ENCODE measurements around the gene ZNF444.
"Not testable (repeated sequence)": the region's sequence is repeated elsewhere in the genome, so short reads cannot be mapped to it uniquely, and the experiment has no call there.

The ZNF444 gene

GRCh38 chr19:56147307-56147706 is 6.2 kb downstream of the ZNF444 start:
- no peak overlapping the region for H3K27ac ChIP-seq (ENCODE audit: low read depth, low read length)
- no peak overlapping the region for H2AFZ ChIP-seq (ENCODE audit: low read length, unreplicated experiment)
- H3K79me2 ChIP-seq (ENCODE audit: control insufficient read depth, insufficient read depth, low read length, unreplicated experiment), result peaks cover 9% of the 10 kb centered on the region
- no peak overlapping the region for H3K4me3 ChIP-seq (ENCODE audit: low read depth, low read length)
- no peaks in the 10 kb centered on the region for H3K4me1 ChIP-seq (ENCODE audit: control insufficient read depth, insufficient read depth, low read length, unreplicated experiment)
- H3K27me3 ChIP-seq (ENCODE audit: insufficient read depth, low read length), result no peaks in the 10 kb centered on the region
- H3K36me3 ChIP-seq (ENCODE audit: insufficient read depth, low read length), result no peaks in the 10 kb centered on the region

GRCh38 chr19:56148096-56148495 is 7.0 kb downstream of the ZNF444 start:
- no peaks in the 10 kb centered on the region for H3K27me3 ChIP-seq (ENCODE audit: insufficient read depth, low read length)
- no peaks in the 10 kb centered on the region for H3K4me1 ChIP-seq (ENCODE audit: control insufficient read depth, insufficient read depth, low read length, unreplicated experiment)
- H3K27ac ChIP-seq (ENCODE audit: low read depth, low read length), result no peak overlapping the region
- H2AFZ ChIP-seq (ENCODE audit: low read length, unreplicated experiment), result no peak overlapping the region
- no peak overlapping the region for H3K4me3 ChIP-seq (ENCODE audit: low read depth, low read length)
- H3K36me3 ChIP-seq (ENCODE audit: insufficient read depth, low read length), result no peaks in the 10 kb centered on the region
- H3K79me2 ChIP-seq (ENCODE audit: control insufficient read depth, insufficient read depth, low read length, unreplicated experiment), result peaks cover 6% of the 10 kb centered on the region

DNA sequence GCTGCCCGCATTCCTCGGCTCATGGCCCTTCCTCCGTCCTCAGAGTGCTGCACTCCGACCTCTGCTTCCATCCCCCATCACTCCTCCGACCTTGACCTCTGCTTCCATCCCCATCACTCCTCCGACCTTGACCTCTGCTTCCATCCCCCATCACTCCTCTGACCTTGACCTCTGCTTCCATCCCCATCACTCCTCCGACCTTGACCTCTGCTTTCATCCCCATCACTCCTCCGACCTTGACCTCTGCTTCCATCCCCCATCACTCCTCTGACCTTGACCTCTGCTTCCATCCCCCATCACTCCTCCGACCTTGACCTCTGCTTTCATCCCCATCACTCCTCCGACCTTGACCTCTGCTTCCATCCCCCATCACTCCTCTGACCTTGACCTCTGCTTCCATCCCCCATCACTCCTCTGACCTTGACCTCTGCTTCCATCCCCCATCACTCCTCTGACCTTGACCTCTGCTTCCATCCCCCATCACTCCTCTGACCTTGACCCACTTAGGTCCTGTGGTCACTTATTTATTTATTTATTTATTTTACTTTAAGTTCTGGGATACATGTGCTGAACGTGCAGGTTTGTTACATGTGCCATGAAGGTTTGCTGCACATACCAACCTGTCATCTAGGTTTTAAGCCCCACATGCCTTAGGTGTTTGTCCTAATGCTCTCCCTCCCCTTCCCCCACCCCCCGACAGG is 8.0 kb downstream of the ZNF444 start:
- H3K79me2 ChIP-seq (ENCODE audit: control insufficient read depth, insufficient read depth, low read length, unreplicated experiment); H3K27ac ChIP-seq (ENCODE audit: low read depth, low read length); H3K36me3 ChIP-seq (ENCODE audit: insufficient read depth, low read length); H2AFZ ChIP-seq (ENCODE audit: low read length, unreplicated experiment); H3K4me3 ChIP-seq (ENCODE audit: low read depth, low read length); H3K4me1 ChIP-seq (ENCODE audit: control insufficient read depth, insufficient read depth, low read length, unreplicated experiment); H3K27me3 ChIP-seq (ENCODE audit: insufficient read depth, low read length): not testable (repeated sequence)

DNA sequence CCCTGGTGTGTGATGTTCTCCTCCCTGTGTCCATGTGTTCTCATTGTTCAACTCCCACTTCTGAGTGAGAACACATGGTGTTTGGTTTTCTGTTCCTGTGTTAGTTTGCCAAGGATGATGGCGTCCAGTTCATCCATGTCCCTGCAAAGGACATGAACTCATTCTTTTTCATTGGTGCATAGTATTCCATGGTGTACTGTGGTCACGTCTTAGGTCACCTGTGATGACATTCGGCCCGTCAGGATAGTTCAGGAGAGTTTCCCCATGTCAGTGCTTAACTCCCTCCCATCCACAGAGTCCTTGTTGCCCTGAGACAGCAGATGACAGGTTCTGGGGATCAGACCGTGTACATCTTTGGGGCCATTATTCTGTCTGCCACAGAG is 8.6 kb downstream of the ZNF444 start:
- Histone ChIP-seq H3K27ac (ENCODE audit: low read depth, low read length) (no peak overlapping the region), H2AFZ (ENCODE audit: low read length, unreplicated experiment) (no peak overlapping the region), H3K4me3 (ENCODE audit: low read depth, low read length) (no peak overlapping the region), H3K4me1 (ENCODE audit: control insufficient read depth, insufficient read depth, low read length, unreplicated experiment) (no peaks in the 10 kb centered on the region), H3K36me3 (ENCODE audit: insufficient read depth, low read length) (no peaks in the 10 kb centered on the region), H3K27me3 (ENCODE audit: insufficient read depth, low read length) (no peaks in the 10 kb centered on the region), H3K79me2 (ENCODE audit: control insufficient read depth, insufficient read depth, low read length, unreplicated experiment) (peaks cover 2% of the 10 kb centered on the region)

DNA sequence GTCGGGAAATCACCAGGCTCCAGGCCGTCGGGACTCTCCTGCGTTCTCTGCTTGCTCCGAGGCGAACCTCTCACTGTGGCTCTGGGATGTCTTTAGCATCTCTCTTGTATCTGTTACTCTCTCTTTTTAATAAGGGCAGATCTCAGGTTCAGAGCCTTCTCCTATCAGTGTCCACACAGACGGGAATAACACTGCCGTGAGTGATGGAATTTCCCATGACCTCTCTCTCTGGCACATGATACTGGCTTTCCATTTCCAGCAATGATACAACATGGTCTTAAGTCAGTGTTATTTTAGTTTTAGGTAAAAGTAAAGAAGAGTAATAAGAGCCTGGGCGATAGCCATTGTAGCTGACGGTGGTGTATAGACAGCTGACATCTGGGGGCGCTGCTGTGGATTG is 9.3 kb downstream of the ZNF444 start:
- Histone ChIP-seq H3K4me1 (ENCODE audit: control insufficient read depth, insufficient read depth, low read length, unreplicated experiment) (no peaks in the 10 kb centered on the region), H2AFZ (ENCODE audit: low read length, unreplicated experiment) (no peak overlapping the region), H3K27me3 (ENCODE audit: insufficient read depth, low read length) (no peaks in the 10 kb centered on the region), H3K4me3 (ENCODE audit: low read depth, low read length) (no peak overlapping the region), H3K79me2 (ENCODE audit: control insufficient read depth, insufficient read depth, low read length, unreplicated experiment) (peaks cover 2% of the 10 kb centered on the region), H3K36me3 (ENCODE audit: insufficient read depth, low read length) (no peaks in the 10 kb centered on the region), H3K27ac (ENCODE audit: low read depth, low read length) (no peak overlapping the region)

- no peaks in the 10 kb centered on the region for H3K4me1 ChIP-seq (ENCODE audit: control insufficient read depth, insufficient read depth, low read length, unreplicated experiment)
- no peaks in the 10 kb centered on the region for H3K36me3 ChIP-seq (ENCODE audit: insufficient read depth, low read length)
- H3K79me2 ChIP-seq (ENCODE audit: control insufficient read depth, insufficient read depth, low read length, unreplicated experiment), result peaks cover 2% of the 10 kb centered on the region
- H2AFZ ChIP-seq (ENCODE audit: low read length, unreplicated experiment), result no peak overlapping the region
- no peak overlapping the region for H3K27ac ChIP-seq (ENCODE audit: low read depth, low read length)
- H3K4me3 ChIP-seq (ENCODE audit: low read depth, low read length), result no peak overlapping the region
- H3K27me3 ChIP-seq (ENCODE audit: insufficient read depth, low read length), result no peaks in the 10 kb centered on the region
These were observed 11.6 kb downstream of the ZNF444 start for GRCh38 chr19:56152644-56153043.

GRCh38 chr19:56153507-56153906 is 12.4 kb downstream of the ZNF444 start:
- no peaks in the 10 kb centered on the region for H3K27me3 ChIP-seq (ENCODE audit: insufficient read depth, low read length)
- H3K79me2 ChIP-seq (ENCODE audit: control insufficient read depth, insufficient read depth, low read length, unreplicated experiment), result peaks cover 2% of the 10 kb centered on the region
- H3K27ac ChIP-seq (ENCODE audit: low read depth, low read length), result no peak overlapping the region
- H3K4me1 ChIP-seq (ENCODE audit: control insufficient read depth, insufficient read depth, low read length, unreplicated experiment), result no peaks in the 10 kb centered on the region
- no peak overlapping the region for H2AFZ ChIP-seq (ENCODE audit: low read length, unreplicated experiment)
- H3K36me3 ChIP-seq (ENCODE audit: insufficient read depth, low read length), result no peaks in the 10 kb centered on the region
- no peak overlapping the region for H3K4me3 ChIP-seq (ENCODE audit: low read depth, low read length)

- H3K36me3 ChIP-seq (ENCODE audit: insufficient read depth, low read length), result no peaks in the 10 kb centered on the region
- no peaks in the 10 kb centered on the region for H3K27me3 ChIP-seq (ENCODE audit: insufficient read depth, low read length)
- no peak overlapping the region for H3K27ac ChIP-seq (ENCODE audit: low read depth, low read length)
These were observed 14.1 kb downstream of the ZNF444 start for GRCh38 chr19:56155124-56155687.

DNA sequence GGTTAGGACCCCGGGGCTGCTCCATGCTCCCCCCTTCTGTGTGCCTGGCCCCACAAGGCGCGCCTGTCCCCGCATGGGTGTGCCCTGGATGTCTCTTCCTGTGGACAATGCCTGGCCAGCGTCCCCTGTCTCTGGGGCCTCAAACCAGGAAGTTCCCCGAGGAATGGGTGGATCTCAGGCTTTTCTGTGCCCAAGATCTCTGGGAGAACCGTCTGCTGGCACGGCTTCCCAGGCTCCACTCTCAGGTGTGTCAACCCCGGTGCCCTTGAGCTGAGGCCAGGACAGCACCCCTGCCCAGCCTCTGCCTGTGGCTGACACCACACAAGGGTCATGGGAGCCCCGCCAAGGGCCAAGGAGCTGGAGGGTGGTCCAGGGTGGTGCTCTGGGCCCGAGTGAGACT is 15.7 kb downstream of the ZNF444 start:
- Histone ChIP-seq H3K79me2 (ENCODE audit: control insufficient read depth, insufficient read depth, low read length, unreplicated experiment) (no peaks in the 10 kb centered on the region), H3K4me3 (ENCODE audit: low read depth, low read length) (no peak overlapping the region), H3K36me3 (ENCODE audit: insufficient read depth, low read length) (no peaks in the 10 kb centered on the region), H3K27me3 (ENCODE audit: insufficient read depth, low read length) (no peaks in the 10 kb centered on the region), H2AFZ (ENCODE audit: low read length, unreplicated experiment) (no peak overlapping the region), H3K27ac (ENCODE audit: low read depth, low read length) (no peak overlapping the region), H3K4me1 (ENCODE audit: control insufficient read depth, insufficient read depth, low read length, unreplicated experiment) (no peaks in the 10 kb centered on the region)

More at GRCh38 chr19:56155124-56155687, 14.1 kb downstream of the ZNF444 start:
- no peak overlapping the region for H3K4me3 ChIP-seq (ENCODE audit: low read depth, low read length)
- H2AFZ ChIP-seq (ENCODE audit: low read length, unreplicated experiment), result no peak overlapping the region
- no peaks in the 10 kb centered on the region for H3K4me1 ChIP-seq (ENCODE audit: control insufficient read depth, insufficient read depth, low read length, unreplicated experiment)
- peaks cover 2% of the 10 kb centered on the region for H3K79me2 ChIP-seq (ENCODE audit: control insufficient read depth, insufficient read depth, low read length, unreplicated experiment)

GRCh38 chr19:56158170-56158757 is 17.2 kb downstream of the ZNF444 start:
- Histone ChIP-seq H3K4me1 (ENCODE audit: control insufficient read depth, insufficient read depth, low read length, unreplicated experiment) (no peaks in the 10 kb centered on the region), H3K79me2 (ENCODE audit: control insufficient read depth, insufficient read depth, low read length, unreplicated experiment) (no peaks in the 10 kb centered on the region), H3K27me3 (ENCODE audit: insufficient read depth, low read length) (no peaks in the 10 kb centered on the region), H3K4me3 (ENCODE audit: low read depth, low read length) (no peak overlapping the region), H2AFZ (ENCODE audit: low read length, unreplicated experiment) (no peak overlapping the region), H3K36me3 (ENCODE audit: insufficient read depth, low read length) (no peaks in the 10 kb centered on the region), H3K27ac (ENCODE audit: low read depth, low read length) (no peak overlapping the region)

DNA sequence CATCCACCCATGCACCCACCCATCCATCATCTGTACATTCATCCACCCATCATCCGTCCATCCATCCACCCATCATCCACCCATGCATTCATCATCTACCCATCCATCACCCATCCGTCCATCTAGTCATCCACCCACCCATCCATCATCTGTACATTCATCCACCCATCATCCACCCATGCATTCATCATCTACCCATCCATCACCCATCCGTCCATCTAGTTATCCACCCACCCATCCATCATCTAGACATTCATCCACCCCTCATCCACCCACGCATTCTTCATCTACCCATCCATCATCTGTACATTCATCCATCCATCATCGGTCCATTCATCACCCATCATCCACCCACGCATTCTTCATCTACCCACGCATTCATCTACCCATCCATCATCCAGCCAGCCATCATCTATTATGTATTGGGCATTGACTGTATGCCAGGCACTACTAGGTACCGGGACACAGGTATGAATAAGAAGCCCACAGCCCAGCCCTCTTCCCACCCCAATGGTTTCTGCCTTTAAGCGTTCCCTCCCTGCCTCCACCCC is 18.0 kb downstream of the ZNF444 start:
- Histone ChIP-seq H3K27me3 (ENCODE audit: insufficient read depth, low read length) (no peaks in the 10 kb centered on the region), H3K36me3 (ENCODE audit: insufficient read depth, low read length) (no peaks in the 10 kb centered on the region), H2AFZ (ENCODE audit: low read length, unreplicated experiment) (no peak overlapping the region), H3K79me2 (ENCODE audit: control insufficient read depth, insufficient read depth, low read length, unreplicated experiment) (no peaks in the 10 kb centered on the region), H3K4me1 (ENCODE audit: control insufficient read depth, insufficient read depth, low read length, unreplicated experiment) (no peaks in the 10 kb centered on the region), H3K27ac (ENCODE audit: low read depth, low read length) (no peak overlapping the region), H3K4me3 (ENCODE audit: low read depth, low read length) (no peak overlapping the region)
